Measurements from ENCODE around the gene DIPK1A. TPM values are rescaled to one million over a fixed set of nuclear protein-coding genes. Genes with fewer than 3 reads are reported as not detected.
A peak's percentile ranks its signal among the peaks of the same experiment; 100 is the strongest.
"Not testable (repeated sequence)": the region's sequence is repeated elsewhere in the genome, so short reads cannot be mapped to it uniquely, and the experiment has no call there.

Gene DIPK1A
- total RNA-seq, 3 donors from 2014 or later = 12.1 to 14.7 (median 14.4) TPM

DNA sequence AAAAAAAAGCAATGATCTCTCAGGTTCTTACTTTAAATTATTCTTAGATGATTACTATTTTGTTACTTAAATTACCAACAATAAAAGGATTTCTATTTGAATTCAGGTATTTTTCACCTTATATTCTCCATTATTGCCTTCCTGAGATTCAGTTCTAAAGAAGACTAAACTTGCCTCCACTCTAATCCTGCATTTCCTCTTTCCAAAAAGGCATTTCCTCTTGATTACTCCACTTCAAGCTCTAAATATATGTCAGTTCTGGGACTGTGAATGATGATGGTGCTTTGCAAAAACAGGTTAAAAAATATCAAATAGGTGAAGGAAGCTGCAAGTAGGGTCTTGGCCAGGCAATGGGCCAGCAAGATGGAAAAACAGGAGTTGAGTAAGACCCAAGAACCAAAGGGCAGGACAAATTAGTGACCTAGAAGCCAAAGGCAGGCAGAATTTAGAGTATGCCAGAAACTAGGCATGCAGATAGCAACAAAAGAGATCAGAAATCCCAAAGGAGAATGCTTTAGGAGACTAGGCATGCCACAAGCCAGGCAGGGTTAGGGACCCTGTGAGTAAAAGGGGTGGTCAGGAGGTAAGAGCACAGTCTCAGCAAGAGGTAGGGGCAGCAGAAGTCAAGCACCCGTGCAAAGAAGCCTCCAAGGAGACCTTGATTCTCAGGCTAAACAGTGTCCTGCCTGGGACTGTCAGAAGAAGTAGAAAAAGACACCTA lies 11.3 kb upstream of the DIPK1A start:
- H3K9me3 ChIP-seq = no peaks in the 10 kb centered on the region
- H3K4me1 ChIP-seq = no peaks in the 10 kb centered on the region
- no peak overlapping the region for H3K4me3 ChIP-seq
- DNase-seq (ENCODE audit: low spot score in 2 of 2) = no peak
- intact Hi-C loops (cut with DNase I; ENCODE audit: low total_unique reads) = no loop called here
- H3K27ac ChIP-seq = no peak overlapping the region
- H3K36me3 ChIP-seq = no peaks in the 10 kb centered on the region
- no peaks in the 10 kb centered on the region for H3K27me3 ChIP-seq
- TF ChIP-seq, protein P1, sequence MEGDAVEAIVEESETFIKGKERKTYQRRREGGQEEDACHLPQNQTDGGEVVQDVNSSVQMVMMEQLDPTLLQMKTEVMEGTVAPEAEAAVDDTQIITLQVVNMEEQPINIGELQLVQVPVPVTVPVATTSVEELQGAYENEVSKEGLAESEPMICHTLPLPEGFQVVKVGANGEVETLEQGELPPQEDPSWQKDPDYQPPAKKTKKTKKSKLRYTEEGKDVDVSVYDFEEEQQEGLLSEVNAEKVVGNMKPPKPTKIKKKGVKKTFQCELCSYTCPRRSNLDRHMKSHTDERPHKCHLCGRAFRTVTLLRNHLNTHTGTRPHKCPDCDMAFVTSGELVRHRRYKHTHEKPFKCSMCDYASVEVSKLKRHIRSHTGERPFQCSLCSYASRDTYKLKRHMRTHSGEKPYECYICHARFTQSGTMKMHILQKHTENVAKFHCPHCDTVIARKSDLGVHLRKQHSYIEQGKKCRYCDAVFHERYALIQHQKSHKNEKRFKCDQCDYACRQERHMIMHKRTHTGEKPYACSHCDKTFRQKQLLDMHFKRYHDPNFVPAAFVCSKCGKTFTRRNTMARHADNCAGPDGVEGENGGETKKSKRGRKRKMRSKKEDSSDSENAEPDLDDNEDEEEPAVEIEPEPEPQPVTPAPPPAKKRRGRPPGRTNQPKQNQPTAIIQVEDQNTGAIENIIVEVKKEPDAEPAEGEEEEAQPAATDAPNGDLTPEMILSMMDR (IDR thresholded peaks at IDR 0.05) = no peak

DNA sequence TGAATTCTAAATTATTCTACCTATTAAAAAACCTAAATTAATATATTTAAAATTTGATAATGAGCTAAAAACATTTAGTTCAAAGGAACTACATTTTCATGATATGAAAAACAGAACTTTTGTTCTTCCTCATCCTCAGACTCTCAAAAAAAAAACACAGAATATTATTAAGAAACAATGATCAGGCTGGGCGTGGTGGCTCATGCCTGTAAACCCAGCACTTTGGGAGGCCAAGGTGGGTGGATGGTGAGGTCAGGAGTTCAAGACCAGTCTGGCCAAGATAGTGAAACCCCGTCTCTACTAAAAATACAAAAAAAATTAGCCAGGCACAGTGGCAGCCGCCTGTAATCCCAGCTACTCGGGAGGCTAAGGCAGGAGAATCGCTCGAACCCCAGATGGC lies 10.7 kb upstream of the DIPK1A start:
- H3K9me3 ChIP-seq; intact Hi-C loops (cut with DNase I; ENCODE audit: low total_unique reads); DNase-seq (ENCODE audit: low spot score in 2 of 2); H3K36me3 ChIP-seq; H3K4me3 ChIP-seq; H3K27me3 ChIP-seq; H3K27ac ChIP-seq; H3K4me1 ChIP-seq: not testable (repeated sequence)

DNA sequence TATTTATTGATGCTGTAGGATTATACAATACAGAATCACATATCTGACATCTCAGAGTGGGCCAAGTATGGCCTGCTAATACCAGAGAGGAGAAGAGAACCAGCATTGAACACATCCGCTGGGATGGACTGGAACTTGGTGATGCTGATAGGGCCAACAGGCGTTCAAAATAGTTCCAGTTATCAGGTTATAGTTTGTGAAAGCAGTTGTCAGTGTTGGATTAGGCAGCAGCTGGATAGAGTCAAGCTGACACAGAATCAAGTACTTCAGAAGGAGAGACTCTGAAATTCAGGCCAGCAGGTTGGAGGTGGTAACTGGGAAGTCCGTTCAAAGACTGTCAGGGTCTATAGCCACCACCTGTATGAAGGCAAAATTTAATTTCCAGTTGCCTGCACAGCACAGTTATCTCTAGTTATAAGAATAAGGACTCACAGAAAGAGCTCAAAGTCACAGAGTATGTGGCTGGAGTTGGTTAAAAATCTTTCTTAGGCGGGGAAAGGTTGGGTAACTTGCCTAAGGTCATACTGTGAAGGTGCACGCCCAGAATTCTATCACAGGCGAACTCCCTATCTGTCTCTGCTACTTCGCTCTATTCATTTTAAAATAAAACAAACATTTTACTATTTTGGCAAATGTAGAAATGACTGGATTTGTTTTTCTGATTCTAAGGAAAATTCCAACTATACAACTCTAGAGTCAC lies 9.9 kb upstream of the DIPK1A start:
- Histone ChIP-seq H3K4me1 (no peaks in the 10 kb centered on the region), H3K27ac (no peak overlapping the region), H3K36me3 (no peaks in the 10 kb centered on the region), H3K9me3 (no peaks in the 10 kb centered on the region), H3K4me3 (no peak overlapping the region), H3K27me3 (no peaks in the 10 kb centered on the region)
- no peak for DNase-seq (ENCODE audit: low spot score in 2 of 2)
- intact Hi-C loops (cut with DNase I; ENCODE audit: low total_unique reads) = no loop called here
- TF ChIP-seq POLR2AphosphoS5 (IDR thresholded peaks at IDR 0.05) (no peak), POLR2A (IDR thresholded peaks at IDR 0.05) (no peak)
- TF ChIP-seq, protein P1 (IDR thresholded peaks at IDR 0.05) = no peak

DNA sequence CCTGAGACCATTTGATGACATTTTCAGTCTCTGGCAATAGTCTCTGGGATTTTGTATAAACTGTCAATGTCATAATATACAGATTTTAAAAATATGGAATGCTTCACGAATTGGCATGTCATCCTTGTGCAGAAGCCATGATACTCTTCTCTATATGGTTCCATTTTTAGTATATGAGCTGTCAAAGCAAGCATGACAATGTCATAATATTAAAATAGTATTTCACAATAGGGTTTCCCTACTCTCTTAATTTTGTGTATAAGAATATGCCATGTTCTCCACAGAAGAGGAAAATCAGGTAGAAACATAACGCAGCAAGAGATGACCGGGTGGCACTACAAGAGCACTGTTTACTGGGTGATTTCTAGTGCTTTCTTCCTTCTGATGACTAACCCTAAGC lies 8.3 kb upstream of the DIPK1A start:
- Histone ChIP-seq H3K4me1 (no peaks in the 10 kb centered on the region), H3K9me3 (no peaks in the 10 kb centered on the region), H3K4me3 (no peak overlapping the region), H3K27ac (no peak overlapping the region), H3K36me3 (no peaks in the 10 kb centered on the region), H3K27me3 (no peaks in the 10 kb centered on the region)
- no peak for TF ChIP-seq POLR2A (IDR thresholded peaks at IDR 0.05)
- intact Hi-C loops (cut with DNase I; ENCODE audit: low total_unique reads) = no loop called here
- DNase-seq (ENCODE audit: low spot score in 2 of 2) = no peak

DNA sequence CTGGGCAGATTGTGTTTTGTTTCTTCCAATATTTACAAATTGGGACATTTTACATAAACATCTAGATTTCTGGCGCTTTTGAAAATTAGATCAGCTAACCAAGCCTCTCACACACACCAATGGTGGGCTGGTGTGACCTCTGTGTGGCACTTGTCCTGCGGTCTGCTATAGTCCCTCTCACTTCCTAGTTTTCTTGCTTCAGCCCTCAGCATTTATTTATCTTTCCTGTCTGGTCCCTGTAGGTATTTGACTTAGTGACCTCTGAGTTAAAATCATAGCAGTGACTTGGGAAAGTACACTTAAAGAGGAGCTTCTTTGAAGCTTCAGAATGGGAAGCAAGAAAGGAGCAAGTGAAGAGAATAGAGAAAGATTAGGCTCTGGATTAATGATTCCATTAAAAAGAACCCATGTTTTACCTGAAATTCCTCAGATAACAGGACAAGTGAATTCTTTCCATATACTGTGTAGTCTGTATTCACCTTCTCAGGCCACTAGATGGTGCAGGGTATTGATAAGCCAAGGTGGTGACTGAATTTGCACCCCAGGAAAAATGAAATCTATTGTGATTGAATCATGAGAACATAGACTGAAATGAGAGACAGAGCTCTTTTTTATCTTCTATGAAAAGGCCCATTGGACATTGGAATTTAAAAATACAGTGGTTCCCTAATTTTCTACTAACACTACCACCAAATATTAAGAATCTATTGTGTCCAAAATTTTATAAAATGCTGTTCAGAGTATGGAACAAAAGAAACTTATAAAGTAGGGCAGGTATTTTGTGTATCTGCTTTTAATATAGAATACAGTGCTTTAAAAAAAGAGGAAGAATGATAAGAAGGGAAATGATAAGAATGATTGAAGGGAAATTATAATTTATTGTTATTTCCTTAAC lies 7.1 kb upstream of the DIPK1A start:
- no peak for TF ChIP-seq POLR2AphosphoS5 (IDR thresholded peaks at IDR 0.05)
- TF ChIP-seq, protein P1 (IDR thresholded peaks at IDR 0.05) = peak in 1 of 3 donors; percentile 41
- Histone ChIP-seq H3K9me3 (no peaks in the 10 kb centered on the region), H3K27ac (no peak overlapping the region), H3K36me3 (no peaks in the 10 kb centered on the region), H3K27me3 (no peaks in the 10 kb centered on the region), H3K4me3 (no peak overlapping the region), H3K4me1 (no peaks in the 10 kb centered on the region)
- intact Hi-C loops (cut with DNase I; ENCODE audit: low total_unique reads) = no loop called here
- no peak for DNase-seq (ENCODE audit: low spot score in 2 of 2)

DNA sequence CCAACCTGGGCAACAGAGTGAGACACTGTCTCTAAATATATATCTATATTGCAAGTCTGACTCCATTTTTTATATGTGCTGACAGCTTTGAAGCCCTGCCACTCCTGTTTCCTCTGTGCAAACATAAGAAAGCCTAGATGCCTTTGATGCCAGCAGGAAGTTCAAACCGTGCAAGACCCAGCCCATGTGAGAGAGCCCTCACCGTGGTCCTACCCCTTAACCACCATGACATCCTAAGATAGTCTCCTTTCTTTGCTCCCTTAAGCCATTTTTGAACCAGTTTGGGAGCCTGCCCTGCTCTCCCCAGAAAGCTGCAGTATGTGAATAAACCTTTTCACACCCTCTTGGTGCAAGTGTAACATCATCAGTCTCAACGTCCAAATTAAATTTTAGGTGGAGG lies 3.7 kb upstream of the DIPK1A start:
- Histone ChIP-seq H3K4me3 (no peak overlapping the region), H3K9me3 (no peaks in the 10 kb centered on the region), H3K36me3 (no peaks in the 10 kb centered on the region), H3K27me3 (no peaks in the 10 kb centered on the region), H3K27ac (no peak overlapping the region), H3K4me1 (no peaks in the 10 kb centered on the region)
- intact Hi-C loops (cut with DNase I; ENCODE audit: low total_unique reads) = no loop called here
- TF ChIP-seq, protein P1 (IDR thresholded peaks at IDR 0.05) = no peak
- TF ChIP-seq POLR2A (IDR thresholded peaks at IDR 0.05) (no peak), POLR2AphosphoS5 (IDR thresholded peaks at IDR 0.05) (no peak)
- DNase-seq (ENCODE audit: low spot score in 2 of 2) = no peak

Measured in breast epithelium (tissue), 4 donors.